HepG2 (cell line): ENCODE data around the gene ZNF628. TPM values are rescaled to one million over a fixed set of nuclear protein-coding genes. Genes with fewer than 3 reads are reported as not detected.

Experiments used
- ATAC-seq: fragments of 200-7000 bp; cut with Tn5 transposase; 3 replicates; pipeline ENCODE4 v1.9.1; 2020; ENCODE audit warnings: mild to moderate bottlenecking, moderate library complexity
- BruUV-seq: library from RNA; stranded (reverse); fragments of 400-500 nt; replicated peaks from 2 replicates; lab custom pipeline; 2021; lab: Mats Ljungman, UMichigan
- CTCF ChIA-PET: fragments of 300-600 bp; formaldehyde crosslinking; extraction: SDS; loops from one replicate; lab custom pipeline; 2021; ENCODE audit warnings: low total read pairs, inconsistent platforms, low intra/inter-chr PET ratio; lab: Yijun Ruan, JAX
- POLR2A ChIA-PET: fragments of 350-600 bp; sonication (Branson Sonifier 250); formaldehyde crosslinking; loops from one replicate; lab custom pipeline; 2020; ENCODE audit warnings: antibody characterized with exemption, inconsistent platforms; lab: Yijun Ruan, JAX
- DNase-seq: peaks from one replicate; pipeline ENCODE4 v3.0.0-alpha.2; 2015; ENCODE audit warnings: low spot score
- FAIRE-seq: peaks from 3 replicates; lab custom pipeline; 2011; peaks lifted over from hg19 to GRCh38; lab: Jason Lieb, UNC
- H2AFZ ChIP-seq: one replicate; pipeline ENCODE4 v1.6.1; 2011; ENCODE audit warnings: low read length, inconsistent platforms
- H3K27ac ChIP-seq: fragments of 300-600 bp; 3 replicates; pipeline ENCODE4 v1.8.0; 2011; ENCODE audit warnings: mixed run types, mild to moderate bottlenecking, mixed read lengths, low read length, inconsistent platforms; ENCODE audit not compliant: insufficient read depth; ENCODE audit errors: extremely low read length
- H3K27me3 ChIP-seq, 2 experiments: fragments of 200-600 bp in 1 of 2; 2 replicates in 1 of 2; 3 replicates in 1 of 2; pipeline versions ENCODE4 v1.6.0 to v1.8.0; 2011; ENCODE audit warnings: low read length in 2 of 2, mild to moderate bottlenecking in 2 of 2, moderate library complexity in 2 of 2, inconsistent platforms in 1 of 2; ENCODE audit not compliant: insufficient read depth in 2 of 2, control insufficient read depth in 1 of 2
- H3K36me3 ChIP-seq, 2 experiments: fragments of 200-600 bp in 1 of 2; replicated peaks in 1 of 2; 2 replicates in 1 of 2; 3 replicates in 1 of 2; pipeline versions ENCODE4 v1.5.1 to v1.8.0; 2011; ENCODE audit warnings: low read length in 2 of 2, inconsistent platforms in 1 of 2; ENCODE audit not compliant: insufficient read depth in 2 of 2, control insufficient read depth in 1 of 2
- H3K4me1 ChIP-seq: 2 replicates; pipeline ENCODE4 v1.5.1; 2012; ENCODE audit warnings: low read length, inconsistent platforms; ENCODE audit not compliant: insufficient read depth
- H3K4me2 ChIP-seq: 2 replicates; pipeline ENCODE4 v1.6.0; 2011; ENCODE audit warnings: low read depth, low read length, inconsistent platforms
- H3K4me3 ChIP-seq, 3 experiments: fragments of 200-600 bp in 1 of 3; sonication (generic), shearing (Covaris generic) in 1 of 3; replicated peaks in 1 of 3; 2 replicates each; pipeline ENCODE4 v1.5.1; 2011 to 2016; ENCODE audit warnings: low read length in 3 of 3, inconsistent platforms in 2 of 3, low read depth in 2 of 3, mild to moderate bottlenecking in 2 of 3, control low read depth in 1 of 3, mixed read lengths in 1 of 3; ENCODE audit not compliant: insufficient read depth in 1 of 3
- H3K79me2 ChIP-seq: one replicate; pipeline ENCODE4 v1.6.1; 2011; ENCODE audit warnings: low read length, inconsistent platforms; ENCODE audit not compliant: insufficient read depth
- H3K9ac ChIP-seq: 2 replicates; pipeline ENCODE4 v1.6.0; 2011; ENCODE audit warnings: mild to moderate bottlenecking, low read depth, low read length, inconsistent platforms; ENCODE audit not compliant: insufficient read depth
- H3K9me3 ChIP-seq: 2 replicates; pipeline ENCODE4 v1.5.1; 2012; ENCODE audit warnings: mild to moderate bottlenecking, low read length
- H4K20me1 ChIP-seq: 2 replicates; pipeline ENCODE4 v1.6.0; 2011; ENCODE audit warnings: inconsistent platforms, mild to moderate bottlenecking, low read length, moderate library complexity; ENCODE audit not compliant: insufficient read depth
- AHR ChIP-seq: IDR thresholded peaks from 2 replicates; pipeline ENCODE4 v1.6.1; 2018; ENCODE audit warnings: missing genetic modification reagents, missing compliant biosample characterization
- SOX6 ChIP-seq, 2 experiments: fragments of 450-650 bp in 1 of 2; sonication (generic) in 1 of 2; formaldehyde crosslinking in 1 of 2; IDR thresholded peaks; 2 replicates each; pipeline versions ENCODE4 v1.4.0 to v1.6.1; 2017 to 2020; ENCODE audit warnings: antibody characterized with exemption in 1 of 2, mild to moderate bottlenecking in 1 of 2, missing genetic modification reagents in 1 of 2
- ZNF121 ChIP-seq: sonication (generic); formaldehyde crosslinking; IDR thresholded peaks from 2 replicates; pipeline ENCODE4 v1.5.0; 2020; ENCODE audit warnings: mild to moderate bottlenecking, missing genetic modification reagents
- ZNF770 ChIP-seq: sonication (generic); formaldehyde crosslinking; IDR thresholded peaks from 2 replicates; pipeline ENCODE4 v1.5.0; 2020; ENCODE audit warnings: mild to moderate bottlenecking, missing genetic modification reagents
- WGBS: methylation state at CpG from one replicate; pipeline ENCODE4 v1.1.6; 2017; ENCODE audit warnings: low lambda C conversion rate; 5-methylcytosine and 5-hydroxymethylcytosine counted together
- in situ Hi-C: cut with HindIII; loops from 2 replicates; pipeline ENCODE4 v1.10.0; 2017; ENCODE audit warnings: low pct_unique_long_range_greater_than_20kb; ENCODE audit not compliant: extremely low pct_ligation_motif_present
- intact Hi-C: fragments of 100-400 bp; cut with micrococcal nuclease; formaldehyde crosslinking; loops from one replicate; pipeline ENCODE4 v1.10.0; 2022; ENCODE audit not compliant: unreplicated experiment
- polyA plus RNA-seq, 8 experiments: library from polyadenylated mRNA; depleted of rRNA in 3 of 8; stranded (reverse) in 7 of 8; unstranded in 1 of 8; fragments of >200 nt; fragmentation: Illumina TruSeq in 4 of 8; extraction: Trizol in 4 of 8; gene quantifications; 2 replicates each; pipeline versions ENCODE4 v1.2.1 to v1.2.3, GENCODE V29; 2011 to 2016; ENCODE audit warnings: low read depth in 4 of 8, missing spikeins in 1 of 8, mixed read lengths in 1 of 8; ENCODE audit not compliant: insufficient read depth in 1 of 8
- total RNA-seq, 5 experiments: library from RNA; depleted of rRNA; stranded (reverse); fragments of >200 nt; fragmentation: Illumina TruSeq; extraction: Trizol; gene quantifications; 2 replicates each; pipeline ENCODE4 v1.2.3, GENCODE V29; 2016; ENCODE audit warnings: low read depth in 1 of 5
- TF ChIP-seq, protein P1 (sequence below): sonication (generic); formaldehyde crosslinking; IDR thresholded peaks from 2 replicates; pipeline ENCODE4 v1.4.0; 2020; ENCODE audit warnings: mild to moderate bottlenecking, missing genetic modification reagents, borderline replicate concordance

The ZNF628 gene
- total and polyA plus RNA-seq, 2 of the 13 experiments (the other 11 are each of a cell fraction or from before 2014, with no cell fraction given): 0.54 to 1.2 TPM

GRCh38 chr19:55502197-55502952 lies 26.0 kb downstream of the ZNF628 start:
- 37% methylated on average over 7 of the region's 9 CpGs for WGBS
- Histone ChIP-seq H3K36me3 (no peaks in the 10 kb centered on the region), H3K9ac (no peak overlapping the region), H3K4me1 (peaks cover 11% of the 10 kb centered on the region; the same call in 1 of the 2 replicates), H2AFZ (no peak overlapping the region), H3K4me2 (no peak overlapping the region), H3K79me2 (no peaks in the 10 kb centered on the region), H4K20me1 (no peaks in the 10 kb centered on the region), H3K27ac (no peak overlapping the region), H3K9me3 (no peaks in the 10 kb centered on the region), H3K27me3 (peaks cover 6 to 54% of the 10 kb centered on the region in 2 experiments), H3K4me3 (no peak overlapping the region)
- no peak for DNase-seq
- ChIA-PET POLR2A (no interaction called here), CTCF (no interaction called here)
- in situ Hi-C loops: no loop called here
- FAIRE-seq: no peak
- peak; percentile 41; the same call in 1 of the 2 replicates for TF ChIP-seq ZNF770 (CRISPR knock-in tag)
- peak; percentile 76 for TF ChIP-seq ZNF121
- TF ChIP-seq AHR (CRISPR knock-in tag): no peak
- TF ChIP-seq SOX6 (IDR thresholded peaks at IDR 0.05): 0 out of 2 replicates have a peak, but pooled peaks have one; percentile 24
- no peak for TF ChIP-seq SOX6 (CRISPR knock-in tag; IDR thresholded peaks at IDR 0.05)
- TF ChIP-seq, protein P1, sequence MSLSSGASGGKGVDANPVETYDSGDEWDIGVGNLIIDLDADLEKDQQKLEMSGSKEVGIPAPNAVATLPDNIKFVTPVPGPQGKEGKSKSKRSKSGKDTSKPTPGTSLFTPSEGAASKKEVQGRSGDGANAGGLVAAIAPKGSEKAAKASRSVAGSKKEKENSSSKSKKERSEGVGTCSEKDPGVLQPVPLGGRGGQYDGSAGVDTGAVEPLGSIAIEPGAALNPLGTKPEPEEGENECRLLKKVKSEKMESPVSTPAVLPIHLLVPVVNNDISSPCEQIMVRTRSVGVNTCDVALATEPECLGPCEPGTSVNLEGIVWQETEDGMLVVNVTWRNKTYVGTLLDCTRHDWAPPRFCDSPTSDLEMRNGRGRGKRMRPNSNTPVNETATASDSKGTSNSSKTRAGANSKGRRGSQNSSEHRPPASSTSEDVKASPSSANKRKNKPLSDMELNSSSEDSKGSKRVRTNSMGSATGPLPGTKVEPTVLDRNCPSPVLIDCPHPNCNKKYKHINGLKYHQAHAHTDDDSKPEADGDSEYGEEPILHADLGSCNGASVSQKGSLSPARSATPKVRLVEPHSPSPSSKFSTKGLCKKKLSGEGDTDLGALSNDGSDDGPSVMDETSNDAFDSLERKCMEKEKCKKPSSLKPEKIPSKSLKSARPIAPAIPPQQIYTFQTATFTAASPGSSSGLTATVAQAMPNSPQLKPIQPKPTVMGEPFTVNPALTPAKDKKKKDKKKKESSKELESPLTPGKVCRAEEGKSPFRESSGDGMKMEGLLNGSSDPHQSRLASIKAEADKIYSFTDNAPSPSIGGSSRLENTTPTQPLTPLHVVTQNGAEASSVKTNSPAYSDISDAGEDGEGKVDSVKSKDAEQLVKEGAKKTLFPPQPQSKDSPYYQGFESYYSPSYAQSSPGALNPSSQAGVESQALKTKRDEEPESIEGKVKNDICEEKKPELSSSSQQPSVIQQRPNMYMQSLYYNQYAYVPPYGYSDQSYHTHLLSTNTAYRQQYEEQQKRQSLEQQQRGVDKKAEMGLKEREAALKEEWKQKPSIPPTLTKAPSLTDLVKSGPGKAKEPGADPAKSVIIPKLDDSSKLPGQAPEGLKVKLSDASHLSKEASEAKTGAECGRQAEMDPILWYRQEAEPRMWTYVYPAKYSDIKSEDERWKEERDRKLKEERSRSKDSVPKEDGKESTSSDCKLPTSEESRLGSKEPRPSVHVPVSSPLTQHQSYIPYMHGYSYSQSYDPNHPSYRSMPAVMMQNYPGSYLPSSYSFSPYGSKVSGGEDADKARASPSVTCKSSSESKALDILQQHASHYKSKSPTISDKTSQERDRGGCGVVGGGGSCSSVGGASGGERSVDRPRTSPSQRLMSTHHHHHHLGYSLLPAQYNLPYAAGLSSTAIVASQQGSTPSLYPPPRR (CRISPR knock-in tag): no peak
- no peak for ATAC-seq
- intact Hi-C loops: no loop called here
- BruUV-seq: no TSS peak
